MM.1S (cell line): ENCODE data around the gene CMTM4.

Experiments used
- DNase-seq: peaks from one replicate; pipeline ENCODE4 v3.0.0-alpha.2; 2015
- H2AFZ ChIP-seq: fragments of 300-600 bp; sonication (generic); 2 replicates; pipeline ENCODE4 v1.6.0; 2016; ENCODE audit warnings: antibody characterized with exemption, low read length
- H3F3A ChIP-seq: fragments of 300-600 bp; sonication (generic); 2 replicates; pipeline ENCODE4 v1.6.1; 2016; ENCODE audit warnings: mild to moderate bottlenecking, antibody characterized with exemption, low read length, moderate library complexity, mixed read lengths; ENCODE audit not compliant: insufficient read depth
- H3K27ac ChIP-seq: fragments of 300-600 bp; sonication (generic); 2 replicates; pipeline ENCODE4 v1.5.1; 2016; ENCODE audit warnings: mild to moderate bottlenecking, low read length
- H3K27me3 ChIP-seq: fragments of 300-600 bp; sonication (generic); replicated peaks from 2 replicates; pipeline ENCODE4 v1.6.0; 2016; ENCODE audit warnings: low read length; ENCODE audit not compliant: insufficient read depth
- H3K36me3 ChIP-seq: fragments of 300-600 bp; sonication (generic); replicated peaks from 2 replicates; pipeline ENCODE4 v1.6.1; 2016; ENCODE audit warnings: mild to moderate bottlenecking, low read length, mixed read lengths; ENCODE audit not compliant: insufficient read depth
- H3K4me1 ChIP-seq: fragments of 300-600 bp; sonication (generic); 2 replicates; pipeline ENCODE4 v1.6.1; 2016; ENCODE audit warnings: low read length, mixed read lengths
- H3K4me2 ChIP-seq: fragments of 300-600 bp; sonication (generic); 2 replicates; pipeline ENCODE4 v1.6.0; 2016; ENCODE audit warnings: low read depth, low read length
- H3K4me3 ChIP-seq: fragments of 300-600 bp; sonication (generic); 2 replicates; pipeline ENCODE4 v1.5.1; 2016; ENCODE audit warnings: low read length, mixed read lengths
- H3K79me2 ChIP-seq: fragments of 300-600 bp; sonication (generic); 2 replicates; pipeline ENCODE4 v1.6.1; 2016; ENCODE audit warnings: mixed run types, low read length, mixed read lengths
- H3K9ac ChIP-seq: fragments of 300-600 bp; sonication (generic); 2 replicates; pipeline ENCODE4 v1.6.1; 2016; ENCODE audit warnings: low read length, mixed read lengths
- H3K9me2 ChIP-seq: fragments of 300-600 bp; sonication (generic); replicated peaks from 2 replicates; pipeline ENCODE4 v1.6.1; 2016; ENCODE audit warnings: mild to moderate bottlenecking, low read length, mixed read lengths; ENCODE audit not compliant: insufficient read depth
- H3K9me3 ChIP-seq: fragments of 300-600 bp; sonication (generic); replicated peaks from 2 replicates; pipeline ENCODE4 v1.6.1; 2016; ENCODE audit warnings: mild to moderate bottlenecking, low read length, mixed read lengths; ENCODE audit not compliant: insufficient read depth
- H4K20me1 ChIP-seq: fragments of 300-600 bp; sonication (generic); 2 replicates; pipeline ENCODE4 v1.6.1; 2016; ENCODE audit warnings: mild to moderate bottlenecking, low read length, moderate library complexity, mixed read lengths; ENCODE audit not compliant: insufficient read depth
- CTCF ChIP-seq: fragments of 300-600 bp; sonication (generic); IDR thresholded peaks from 2 replicates; pipeline ENCODE4 v1.5.1; 2016; ENCODE audit warnings: antibody characterized with exemption, low read length, mixed read lengths
- EZH2 ChIP-seq: fragments of 300-600 bp; sonication (generic); optimal IDR thresholded peaks from 2 replicates; pipeline ENCODE3; 2017; ENCODE audit warnings: low read depth, mild to moderate bottlenecking, antibody characterized with exemption, low read length, mixed read lengths
- EZH2phosphoT487 ChIP-seq: fragments of 300-600 bp; sonication (generic); IDR thresholded peaks from 2 replicates; pipeline ENCODE4 v1.6.1; 2018; ENCODE audit warnings: antibody characterized with exemption, low read length

The CMTM4 gene

DNA sequence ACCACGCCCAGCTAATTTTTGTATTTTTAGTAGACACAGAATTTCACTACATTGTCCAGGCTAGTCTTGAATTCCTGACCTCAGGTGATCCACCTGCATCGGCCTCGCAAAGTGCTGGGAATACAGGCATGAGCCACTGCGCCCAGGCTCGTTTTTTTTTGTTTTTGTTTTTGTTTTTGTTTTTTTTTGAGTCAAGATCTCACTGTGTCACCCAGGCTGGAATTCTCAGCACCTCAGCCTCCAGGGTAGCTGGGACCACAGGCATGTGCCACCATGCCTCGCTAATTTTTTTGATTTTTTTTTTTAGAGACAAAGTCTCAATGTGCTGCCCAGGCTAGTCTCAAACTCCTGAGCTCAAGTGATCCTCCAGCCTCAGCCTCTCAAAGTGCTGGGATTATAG is 17.5 kb upstream of the CMTM4 start:
- TF ChIP-seq CTCF: no peak
- no peak for TF ChIP-seq EZH2phosphoT487
- no peak for TF ChIP-seq EZH2
- H3K79me2 ChIP-seq: no peaks in the 10 kb centered on the region
- H3K9ac ChIP-seq: no peak overlapping the region
- no peaks in the 10 kb centered on the region for H3K9me2 ChIP-seq
- H3K4me3 ChIP-seq: no peak overlapping the region
- H3K4me1 ChIP-seq: no peaks in the 10 kb centered on the region
- no peaks in the 10 kb centered on the region for H3K36me3 ChIP-seq
- no peaks in the 10 kb centered on the region for H3K27me3 ChIP-seq
- no peaks in the 10 kb centered on the region for H3F3A ChIP-seq
- H3K9me3 ChIP-seq: no peaks in the 10 kb centered on the region
- no peak overlapping the region for H3K4me2 ChIP-seq
- H2AFZ ChIP-seq: no peak overlapping the region
- DNase-seq: no peak
- H3K27ac ChIP-seq: no peak overlapping the region
- H4K20me1 ChIP-seq: no peaks in the 10 kb centered on the region

DNA sequence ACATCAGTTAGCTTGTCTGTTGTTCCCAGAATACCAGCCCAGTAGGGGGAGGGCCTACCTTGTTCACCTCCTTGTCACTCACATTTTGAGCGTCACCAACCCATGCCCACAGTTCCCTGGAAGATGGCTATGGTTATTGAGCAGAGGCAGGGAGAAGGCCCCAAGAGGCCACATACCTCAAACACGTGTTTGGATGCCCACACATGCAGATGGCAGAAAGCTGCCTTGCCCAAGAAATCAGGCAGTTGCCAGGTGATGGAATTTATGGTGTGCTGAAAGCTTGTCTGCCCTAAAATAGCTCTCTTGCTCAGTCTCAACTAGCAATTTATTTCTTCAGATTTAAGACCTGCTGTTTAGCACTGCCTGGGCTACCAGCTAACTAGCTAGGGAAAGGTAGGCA is 16.5 kb upstream of the CMTM4 start:
- Histone ChIP-seq H3K4me1 (no peaks in the 10 kb centered on the region), H3K9ac (no peak overlapping the region), H3K27me3 (no peaks in the 10 kb centered on the region), H3K79me2 (no peaks in the 10 kb centered on the region), H3K36me3 (no peaks in the 10 kb centered on the region), H3K27ac (no peak overlapping the region), H3K4me3 (no peak overlapping the region), H3K9me2 (no peaks in the 10 kb centered on the region), H2AFZ (no peak overlapping the region), H3F3A (no peaks in the 10 kb centered on the region), H3K9me3 (no peaks in the 10 kb centered on the region), H4K20me1 (no peaks in the 10 kb centered on the region), H3K4me2 (no peak overlapping the region)
- DNase-seq: no peak
- TF ChIP-seq EZH2phosphoT487: no peak

DNA sequence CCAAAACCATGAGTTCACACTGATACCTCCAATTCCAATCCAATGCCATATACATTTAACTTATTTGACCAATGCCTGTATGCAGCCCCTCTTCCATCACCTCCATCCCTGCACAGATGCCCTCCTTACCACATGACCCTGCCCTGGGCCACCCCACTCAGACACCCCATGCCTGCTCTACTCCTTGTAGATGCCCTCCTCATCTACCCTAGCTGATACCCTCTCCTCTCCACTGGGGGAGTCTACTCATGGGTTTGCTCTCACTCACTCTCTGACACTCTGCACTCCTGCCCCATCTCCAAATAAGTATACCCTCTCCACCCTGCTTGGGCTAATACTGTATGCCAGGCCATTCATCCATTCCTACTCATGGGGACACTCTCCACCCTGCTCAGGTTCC is 16.0 kb upstream of the CMTM4 start:
- Histone ChIP-seq H3K4me1 (no peaks in the 10 kb centered on the region), H3K27me3 (no peaks in the 10 kb centered on the region), H3K9ac (no peak overlapping the region), H3K9me3 (no peaks in the 10 kb centered on the region), H3K27ac (no peak overlapping the region), H2AFZ (no peak overlapping the region), H3F3A (no peaks in the 10 kb centered on the region), H3K4me2 (no peak overlapping the region), H4K20me1 (no peaks in the 10 kb centered on the region), H3K9me2 (no peaks in the 10 kb centered on the region), H3K4me3 (no peak overlapping the region), H3K79me2 (no peaks in the 10 kb centered on the region), H3K36me3 (no peaks in the 10 kb centered on the region)
- no peak for TF ChIP-seq EZH2phosphoT487
- no peak for TF ChIP-seq CTCF
- no peak for TF ChIP-seq EZH2
- DNase-seq: no peak

GRCh38 chr16:66711581-66711980 is 15.0 kb upstream of the CMTM4 start:
- Histone ChIP-seq H3K79me2 (no peaks in the 10 kb centered on the region), H2AFZ (no peak overlapping the region), H4K20me1 (no peaks in the 10 kb centered on the region), H3K27me3 (no peaks in the 10 kb centered on the region), H3K4me3 (no peak overlapping the region), H3K9ac (no peak overlapping the region), H3F3A (no peaks in the 10 kb centered on the region), H3K27ac (no peak overlapping the region), H3K4me2 (no peak overlapping the region), H3K36me3 (no peaks in the 10 kb centered on the region), H3K9me2 (no peaks in the 10 kb centered on the region), H3K9me3 (no peaks in the 10 kb centered on the region), H3K4me1 (no peaks in the 10 kb centered on the region)
- DNase-seq: no peak
- no peak for TF ChIP-seq EZH2
- no peak for TF ChIP-seq EZH2phosphoT487
- TF ChIP-seq CTCF: no peak
